HEK293 (cell line): ENCODE measurements around the gene KDM3B.

ENCODE experiments used
- CTCF ChIA-PET: fragments of 350-600 bp; formaldehyde crosslinking; extraction: SDS; loops from one replicate; lab custom pipeline; 2021; ENCODE audit warnings: antibody characterized with exemption; lab: Yijun Ruan, JAX
- POLR2A ChIA-PET: fragments of 300-600 bp; formaldehyde crosslinking; extraction: SDS; loops from one replicate; lab custom pipeline; 2020; ENCODE audit warnings: antibody characterized with exemption, inconsistent platforms; lab: Yijun Ruan, JAX
- H3K27ac ChIP-seq: fragments of 200-500 bp; sonication (Bioruptor generic); 2 replicates; pipeline ENCODE4 v1.5.1; 2014; ENCODE audit warnings: low read depth, low read length, control low read depth, inconsistent platforms; ENCODE audit errors: extremely low read depth
- H3K36me3 ChIP-seq, 2 experiments: fragments of 200-500 bp in 1 of 2; sonication (Bioruptor generic) in 1 of 2; 1 replicate in 1 of 2; 2 replicates in 1 of 2; pipeline ENCODE4 v1.5.1; 2014 to 2017; ENCODE audit warnings: inconsistent platforms in 2 of 2, low read length in 2 of 2; ENCODE audit not compliant: control insufficient read depth in 2 of 2, insufficient read depth in 1 of 2
- H3K4me1 ChIP-seq: fragments of 200-500 bp; sonication (Bioruptor generic); 2 replicates; pipeline ENCODE4 v1.5.1; 2014; ENCODE audit warnings: mild to moderate bottlenecking, low read length, inconsistent platforms; ENCODE audit not compliant: control insufficient read depth, insufficient read depth
- H3K4me3 ChIP-seq: 2 replicates; pipeline ENCODE4 v1.5.1; 2011; ENCODE audit warnings: low read depth, mild to moderate bottlenecking, control low read depth, low read length, moderate library complexity
- H3K9me3 ChIP-seq: fragments of 200-500 bp; sonication (Bioruptor generic); 2 replicates; pipeline ENCODE4 v1.5.1; 2014; ENCODE audit warnings: low read depth, low read length, inconsistent platforms; ENCODE audit not compliant: control insufficient read depth, insufficient read depth
- BCL11B ChIP-seq: fragments of 450-650 bp; formaldehyde crosslinking; IDR thresholded peaks from 2 replicates; pipeline ENCODE4 v1.5.1; 2016; ENCODE audit warnings: low read depth, missing biosample characterization, missing genetic modification characterization
- GLI4 ChIP-seq: fragments of 450-650 bp; formaldehyde crosslinking; IDR thresholded peaks from 2 replicates; pipeline ENCODE4 v1.5.1; 2016; ENCODE audit warnings: missing biosample characterization, missing genetic modification characterization
- GLIS2 ChIP-seq: fragments of 450-650 bp; formaldehyde crosslinking; IDR thresholded peaks from 2 replicates; pipeline ENCODE4 v1.5.1; 2016; ENCODE audit warnings: missing biosample characterization, missing genetic modification characterization
- KLF16 ChIP-seq: fragments of 450-650 bp; formaldehyde crosslinking; IDR thresholded peaks from 2 replicates; pipeline ENCODE4 v1.5.1; 2017; ENCODE audit warnings: missing biosample characterization, missing genetic modification characterization
- MYNN ChIP-seq: fragments of 450-650 bp; formaldehyde crosslinking; IDR thresholded peaks from 2 replicates; pipeline ENCODE4 v1.5.1; 2016; ENCODE audit warnings: missing biosample characterization, missing genetic modification characterization, borderline replicate concordance
- SP2 ChIP-seq: fragments of 450-650 bp; formaldehyde crosslinking; IDR thresholded peaks from 2 replicates; pipeline ENCODE4 v1.5.1; 2016; ENCODE audit warnings: missing biosample characterization, missing genetic modification characterization
- SP7 ChIP-seq: fragments of 450-650 bp; formaldehyde crosslinking; IDR thresholded peaks from 2 replicates; pipeline ENCODE4 v1.5.1; 2016; ENCODE audit warnings: missing biosample characterization, missing genetic modification characterization
- ZBTB1 ChIP-seq: fragments of 450-650 bp; formaldehyde crosslinking; IDR thresholded peaks from 2 replicates; pipeline ENCODE4 v1.5.1; 2016; ENCODE audit warnings: missing biosample characterization, missing genetic modification characterization
- ZBTB17 ChIP-seq: fragments of 450-650 bp; formaldehyde crosslinking; IDR thresholded peaks from 2 replicates; pipeline ENCODE4 v1.5.1; 2016; ENCODE audit warnings: missing biosample characterization, missing genetic modification characterization
- ZFHX2 ChIP-seq: fragments of 450-650 bp; formaldehyde crosslinking; conservative IDR thresholded peaks from 2 replicates; pipeline ENCODE4 v1.5.1; 2016; ENCODE audit warnings: missing biosample characterization, missing genetic modification characterization
- ZNF133 ChIP-seq: fragments of 450-650 bp; formaldehyde crosslinking; IDR thresholded peaks from 2 replicates; pipeline ENCODE4 v1.5.1; 2016; ENCODE audit warnings: missing biosample characterization, missing genetic modification characterization
- ZNF18 ChIP-seq: fragments of 450-650 bp; formaldehyde crosslinking; IDR thresholded peaks from 2 replicates; pipeline ENCODE4 v1.5.1; 2016; ENCODE audit warnings: missing biosample characterization, missing genetic modification characterization
- ZNF19 ChIP-seq: fragments of 450-650 bp; formaldehyde crosslinking; IDR thresholded peaks from 2 replicates; pipeline ENCODE4; 2016; ENCODE audit warnings: missing biosample characterization, missing genetic modification characterization, low read depth
- ZNF202 ChIP-seq: fragments of 450-650 bp; formaldehyde crosslinking; IDR thresholded peaks from 2 replicates; pipeline ENCODE4 v1.5.1; 2016; ENCODE audit warnings: missing biosample characterization, missing genetic modification characterization, borderline replicate concordance
- ZNF239 ChIP-seq: fragments of 450-650 bp; formaldehyde crosslinking; IDR thresholded peaks from 2 replicates; pipeline ENCODE4 v1.5.1; 2016; ENCODE audit warnings: missing biosample characterization, missing genetic modification characterization
- ZNF302 ChIP-seq: fragments of 450-650 bp; formaldehyde crosslinking; IDR thresholded peaks from 2 replicates; pipeline ENCODE4 v1.5.1; 2016; ENCODE audit warnings: missing biosample characterization, missing genetic modification characterization, low read depth
- ZNF404 ChIP-seq: fragments of 450-650 bp; formaldehyde crosslinking; IDR thresholded peaks from 2 replicates; pipeline ENCODE4 v1.5.1; 2017; ENCODE audit warnings: missing biosample characterization, missing genetic modification characterization
- ZNF510 ChIP-seq: fragments of 450-650 bp; formaldehyde crosslinking; IDR thresholded peaks from 2 replicates; pipeline ENCODE4 v1.5.1; 2018; ENCODE audit warnings: mild to moderate bottlenecking, missing genetic modification characterization, missing biosample characterization; ENCODE audit not compliant: insufficient replicate concordance
- ZNF548 ChIP-seq: fragments of 450-650 bp; formaldehyde crosslinking; IDR thresholded peaks from 2 replicates; pipeline ENCODE4 v1.5.1; 2016; ENCODE audit warnings: missing biosample characterization, missing genetic modification characterization
- ZNF555 ChIP-seq: fragments of 450-650 bp; formaldehyde crosslinking; conservative IDR thresholded peaks from 2 replicates; pipeline ENCODE4 v1.5.1; 2017; ENCODE audit warnings: missing biosample characterization, mild to moderate bottlenecking, missing genetic modification characterization, inconsistent platforms
- ZNF585B ChIP-seq: fragments of 450-650 bp; formaldehyde crosslinking; IDR thresholded peaks from 2 replicates; pipeline ENCODE4 v1.5.1; 2016; ENCODE audit warnings: missing biosample characterization, missing genetic modification characterization
- ZNF624 ChIP-seq: fragments of 450-650 bp; formaldehyde crosslinking; IDR thresholded peaks from 2 replicates; pipeline ENCODE4 v1.5.1; 2017; ENCODE audit warnings: missing biosample characterization, missing genetic modification characterization
- ZNF660 ChIP-seq: fragments of 450-650 bp; IDR thresholded peaks from 2 replicates; pipeline ENCODE4 v1.5.1; 2018; ENCODE audit warnings: missing biosample characterization, mild to moderate bottlenecking, missing genetic modification characterization

The KDM3B gene

DNA sequence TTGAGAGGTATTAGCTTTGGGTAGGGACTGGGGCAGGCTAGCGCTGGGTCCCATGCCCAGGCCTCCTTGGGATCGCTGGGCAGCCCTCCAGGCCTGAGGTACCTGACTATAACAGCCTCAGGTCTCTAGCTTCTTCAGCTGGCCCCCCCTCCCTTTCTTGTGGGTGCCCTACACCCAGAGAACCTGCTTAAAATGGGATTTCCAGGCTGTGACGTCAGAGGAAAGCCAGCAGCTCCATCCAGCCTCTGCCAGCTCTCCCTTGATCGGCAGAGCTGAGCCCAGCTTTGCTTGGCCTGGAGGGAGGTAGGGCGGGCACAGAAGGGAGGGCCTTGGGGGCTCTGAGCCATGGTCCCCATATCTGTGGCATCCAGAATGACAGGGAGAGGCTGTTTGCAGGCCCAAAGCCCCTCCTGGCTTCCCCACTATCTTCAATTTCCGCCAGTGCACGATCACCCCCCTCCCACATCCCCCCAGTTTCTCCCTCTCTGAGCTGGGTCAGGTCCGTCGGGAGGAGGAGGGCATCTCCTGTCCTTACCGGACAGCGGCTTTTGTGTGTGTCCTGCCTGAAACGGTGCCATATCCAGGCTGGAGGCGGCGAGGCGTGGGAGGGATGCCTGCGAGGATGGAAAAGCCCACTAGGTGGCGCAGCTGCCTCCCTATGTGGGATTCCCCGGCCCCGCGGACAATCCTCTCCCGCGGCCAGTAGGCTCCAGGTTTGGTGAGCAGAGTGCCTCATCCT, 97.2 kb downstream of the KDM3B start (continued):
- TF ChIP-seq ZNF585B (tag by site-specific recombination) (no peak), ZNF202 (tag by site-specific recombination) (no peak), ZNF133 (tag by site-specific recombination) (no peak), SP7 (tag by site-specific recombination) (peak; percentile 63; the same call in 1 of the 2 replicates), GLIS2 (peak; percentile 79; the same call in 1 of the 2 replicates), ZNF548 (no peak), ZNF404 (no peak), ZBTB1 (tag by site-specific recombination) (no peak), GLI4 (tag by site-specific recombination) (no peak), MYNN (no peak), ZNF624 (tag by site-specific recombination) (no peak), BCL11B (tag by site-specific recombination) (no peak), ZNF510 (no peak), ZBTB17 (peak; percentile 77), ZFHX2 (tag by site-specific recombination) (peak; percentile 99), ZNF18 (tag by site-specific recombination) (no peak)

- Histone ChIP-seq H3K4me1 (0 out of 2 replicates have a peak, but pooled peaks cover 2% of the 10 kb centered on the region), H3K27ac (no peak overlapping the region)
- POLR2A ChIA-PET = interaction anchor here (0.7 to 3.6 kb wide), 2 partner anchors 14 to 143 kb away, joined by 8 to 21 read pairs; partner anchors contain the start of gene EGR1
- TF ChIP-seq SP2 (no peak), KLF16 (tag by site-specific recombination) (no peak)
- TF ChIP-seq, all 188 proteins: peak for 0
- H3K9me3 ChIP-seq = no peaks in the 10 kb centered on the region
- no peaks in the 10 kb centered on the region for H3K36me3 ChIP-seq
- CTCF ChIA-PET = interaction anchor here (0.6 to 5.4 kb wide), 15 partner anchors 12 to 979 kb away, joined by 3 to 110 read pairs (median 8); partner anchors contain the start of genes EGR1, ETF1, KDM3B and REEP2
- no peak overlapping the region for H3K4me3 ChIP-seq
Measured at GRCh38 chr5:138450971-138451370, 98.5 kb downstream of the KDM3B start.

- POLR2A ChIA-PET = interaction anchor here (0.6 kb wide), 1 partner anchor 56 kb away, joined by 3 read pairs; no protein-coding TSS in a partner anchor
- TF ChIP-seq ZNF555 (tag by site-specific recombination) = no peak
- no peak for TF ChIP-seq ZNF302 (tag by site-specific recombination)
- TF ChIP-seq ZNF239 (tag by site-specific recombination) = no peak
- no peak for TF ChIP-seq ZNF19 (tag by site-specific recombination)
- TF ChIP-seq ZNF660 = no peak
- H3K36me3 ChIP-seq = no peaks in the 10 kb centered on the region
- CTCF ChIA-PET = interaction anchor here (4.7 to 5.4 kb wide), 2 partner anchors 11 to 52 kb away, joined by 57 to 110 read pairs; partner anchors contain the start of gene EGR1
- H3K4me3 ChIP-seq = no peak overlapping the region
- 0 out of 2 replicates have a peak, but pooled peaks cover 2% of the 10 kb centered on the region for H3K4me1 ChIP-seq
- no peak overlapping the region for H3K27ac ChIP-seq
- no peaks in the 10 kb centered on the region for H3K9me3 ChIP-seq
Measured at GRCh38 chr5:138452720-138453119, 100.2 kb downstream of the KDM3B start.
